Measurements from ENCODE around the gene PGAP2. TPM values are rescaled to one million over a fixed set of nuclear protein-coding genes. Genes with fewer than 3 reads are reported as not detected.

The PGAP2 gene
- total RNA-seq, 1 experiment from 2014 or later = 72.2 TPM

DNA sequence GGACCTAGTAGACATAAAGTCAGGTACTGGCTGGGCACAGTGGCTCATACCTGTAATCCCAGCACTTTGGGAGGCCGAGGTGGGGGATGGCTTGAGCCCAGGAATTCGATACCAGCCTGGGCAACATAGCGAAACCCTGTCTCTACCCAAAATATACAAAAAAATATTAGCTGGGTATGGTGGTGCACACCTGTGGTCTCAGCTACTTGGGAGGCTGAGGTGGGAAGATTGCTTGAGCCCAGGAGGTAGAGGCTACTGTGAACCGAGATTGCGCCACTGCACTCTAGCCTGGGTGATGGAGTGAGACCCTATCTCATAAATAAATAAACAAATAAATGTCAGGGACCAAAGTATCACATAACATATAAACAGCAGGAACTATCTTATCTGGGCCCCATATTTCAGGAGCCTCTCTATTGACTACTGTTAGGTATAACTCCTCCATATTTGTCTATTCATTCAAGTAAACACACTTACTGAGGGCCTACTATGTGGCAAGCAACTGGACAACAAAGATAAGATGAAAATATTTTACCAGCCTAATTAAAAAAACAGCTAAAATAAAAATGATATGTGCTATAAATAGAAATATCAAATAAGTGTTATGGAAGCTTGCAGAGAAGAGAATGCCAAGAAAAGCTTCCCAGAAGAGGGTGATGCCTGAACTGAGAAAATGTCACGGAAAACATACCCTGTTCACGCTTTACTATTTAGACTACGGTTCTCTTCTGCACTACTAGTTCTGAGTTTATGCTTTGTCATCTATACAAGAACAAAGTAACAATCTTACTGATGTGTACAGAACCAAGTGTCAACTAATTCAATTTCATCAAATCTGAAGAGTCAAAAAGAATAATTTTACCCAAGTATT lies 13.0 kb upstream of the PGAP2 start:
- intact Hi-C loops (cut with micrococcal nuclease; ENCODE audit: unreplicated experiment) = no loop called here
- in situ Hi-C loops (cut with HindIII; ENCODE audit: low pct_unique_long_range_greater_than_20kb, low sequenced_read_pairs) = no loop called here
- Histone ChIP-seq H3K4me3 (ENCODE audit: low read depth in 2 of 2, low read length in 2 of 2) (peak overlapping the region; percentile 73 to 89), H3K27ac (ENCODE audit: low read length) (peak overlapping the region; percentile 95), H3K27me3 (ENCODE audit: control insufficient read depth, insufficient read depth, low read length) (no peaks in the 10 kb centered on the region), H3K4me1 (ENCODE audit: control insufficient read depth, insufficient read depth, low read length) (peaks cover 10% of the 10 kb centered on the region), H3K9me3 (ENCODE audit: control insufficient read depth, insufficient read depth, low read depth, low read length) (no peaks in the 10 kb centered on the region), H3K36me3 (ENCODE audit: control insufficient read depth, insufficient read depth, low read length) (peaks cover 15% of the 10 kb centered on the region)
- TSS peak; percentile 89 for BruUV-seq (replicated peaks)
- no peak for DNase-seq (ENCODE audit: low read depth, low spot score)
- ATAC-seq = no peak
- ChIA-PET CTCF (interaction anchor here (1.4 kb wide), 1 partner anchor 14 kb away, joined by 5 read pairs; no protein-coding TSS in a partner anchor), POLR2A (interaction anchor here (0.6 to 1.2 kb wide), 2 partner anchors 19 to 110 kb away, joined by 3 read pairs; no protein-coding TSS in a partner anchor)
- no peak for TF ChIP-seq SIN3A (IDR thresholded peaks at IDR 0.05; ENCODE audit: borderline replicate concordance, insufficient read depth, low read depth, low read length)
- TF ChIP-seq POLR2AphosphoS5 (IDR thresholded peaks at IDR 0.05; ENCODE audit: low read depth, low read length) = 0 out of 2 replicates have a peak, but pooled peaks have one; percentile 42
- TF ChIP-seq, protein P1, sequence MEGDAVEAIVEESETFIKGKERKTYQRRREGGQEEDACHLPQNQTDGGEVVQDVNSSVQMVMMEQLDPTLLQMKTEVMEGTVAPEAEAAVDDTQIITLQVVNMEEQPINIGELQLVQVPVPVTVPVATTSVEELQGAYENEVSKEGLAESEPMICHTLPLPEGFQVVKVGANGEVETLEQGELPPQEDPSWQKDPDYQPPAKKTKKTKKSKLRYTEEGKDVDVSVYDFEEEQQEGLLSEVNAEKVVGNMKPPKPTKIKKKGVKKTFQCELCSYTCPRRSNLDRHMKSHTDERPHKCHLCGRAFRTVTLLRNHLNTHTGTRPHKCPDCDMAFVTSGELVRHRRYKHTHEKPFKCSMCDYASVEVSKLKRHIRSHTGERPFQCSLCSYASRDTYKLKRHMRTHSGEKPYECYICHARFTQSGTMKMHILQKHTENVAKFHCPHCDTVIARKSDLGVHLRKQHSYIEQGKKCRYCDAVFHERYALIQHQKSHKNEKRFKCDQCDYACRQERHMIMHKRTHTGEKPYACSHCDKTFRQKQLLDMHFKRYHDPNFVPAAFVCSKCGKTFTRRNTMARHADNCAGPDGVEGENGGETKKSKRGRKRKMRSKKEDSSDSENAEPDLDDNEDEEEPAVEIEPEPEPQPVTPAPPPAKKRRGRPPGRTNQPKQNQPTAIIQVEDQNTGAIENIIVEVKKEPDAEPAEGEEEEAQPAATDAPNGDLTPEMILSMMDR (IDR thresholded peaks at IDR 0.05) = no peak

DNA sequence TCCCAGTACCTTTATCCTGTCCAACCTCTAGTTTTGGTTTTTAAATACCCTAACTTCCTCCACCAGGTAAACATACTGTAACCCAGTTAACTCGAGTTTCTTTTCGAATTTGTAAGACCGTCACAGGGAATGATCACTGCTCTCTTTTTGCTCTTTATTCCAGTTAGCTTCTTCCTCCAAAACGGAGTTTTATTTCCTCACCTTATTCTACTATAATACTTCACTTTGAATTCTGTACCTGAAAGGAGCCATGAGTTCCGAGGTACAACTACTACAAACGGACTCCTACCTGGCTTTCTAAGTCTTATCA lies 12.4 kb upstream of the PGAP2 start:
- no peaks in the 10 kb centered on the region for H3K27me3 ChIP-seq (ENCODE audit: control insufficient read depth, insufficient read depth, low read length)
- CTCF ChIA-PET = interaction anchor here (1.4 kb wide), 1 partner anchor 13 kb away, joined by 5 read pairs; no protein-coding TSS in a partner anchor
- TF ChIP-seq, protein P1 (IDR thresholded peaks at IDR 0.05) = no peak
- TF ChIP-seq POLR2AphosphoS5 (IDR thresholded peaks at IDR 0.05; ENCODE audit: low read depth, low read length) (0 out of 2 replicates have a peak, but pooled peaks have one; percentile 14), TCF7L2 (IDR thresholded peaks at IDR 0.05; ENCODE audit: low read depth, low read length) (no peak), SIN3A (IDR thresholded peaks at IDR 0.05; ENCODE audit: borderline replicate concordance, insufficient read depth, low read depth, low read length) (no peak)
- TF ChIP-seq, protein P2, sequence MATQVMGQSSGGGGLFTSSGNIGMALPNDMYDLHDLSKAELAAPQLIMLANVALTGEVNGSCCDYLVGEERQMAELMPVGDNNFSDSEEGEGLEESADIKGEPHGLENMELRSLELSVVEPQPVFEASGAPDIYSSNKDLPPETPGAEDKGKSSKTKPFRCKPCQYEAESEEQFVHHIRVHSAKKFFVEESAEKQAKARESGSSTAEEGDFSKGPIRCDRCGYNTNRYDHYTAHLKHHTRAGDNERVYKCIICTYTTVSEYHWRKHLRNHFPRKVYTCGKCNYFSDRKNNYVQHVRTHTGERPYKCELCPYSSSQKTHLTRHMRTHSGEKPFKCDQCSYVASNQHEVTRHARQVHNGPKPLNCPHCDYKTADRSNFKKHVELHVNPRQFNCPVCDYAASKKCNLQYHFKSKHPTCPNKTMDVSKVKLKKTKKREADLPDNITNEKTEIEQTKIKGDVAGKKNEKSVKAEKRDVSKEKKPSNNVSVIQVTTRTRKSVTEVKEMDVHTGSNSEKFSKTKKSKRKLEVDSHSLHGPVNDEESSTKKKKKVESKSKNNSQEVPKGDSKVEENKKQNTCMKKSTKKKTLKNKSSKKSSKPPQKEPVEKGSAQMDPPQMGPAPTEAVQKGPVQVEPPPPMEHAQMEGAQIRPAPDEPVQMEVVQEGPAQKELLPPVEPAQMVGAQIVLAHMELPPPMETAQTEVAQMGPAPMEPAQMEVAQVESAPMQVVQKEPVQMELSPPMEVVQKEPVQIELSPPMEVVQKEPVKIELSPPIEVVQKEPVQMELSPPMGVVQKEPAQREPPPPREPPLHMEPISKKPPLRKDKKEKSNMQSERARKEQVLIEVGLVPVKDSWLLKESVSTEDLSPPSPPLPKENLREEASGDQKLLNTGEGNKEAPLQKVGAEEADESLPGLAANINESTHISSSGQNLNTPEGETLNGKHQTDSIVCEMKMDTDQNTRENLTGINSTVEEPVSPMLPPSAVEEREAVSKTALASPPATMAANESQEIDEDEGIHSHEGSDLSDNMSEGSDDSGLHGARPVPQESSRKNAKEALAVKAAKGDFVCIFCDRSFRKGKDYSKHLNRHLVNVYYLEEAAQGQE (IDR thresholded peaks at IDR 0.05; ENCODE audit: insufficient read depth in 1 of 2, low read depth in 2 of 2, low read length in 1 of 2) = no peak
- peak overlapping the region; percentile 95 for H3K27ac ChIP-seq (ENCODE audit: low read length)
- peak overlapping the region; percentile 73 to 89 for H3K4me3 ChIP-seq (ENCODE audit: low read depth in 2 of 2, low read length in 2 of 2)
- intact Hi-C loops (cut with micrococcal nuclease; ENCODE audit: unreplicated experiment) = no loop called here
- H3K4me1 ChIP-seq (ENCODE audit: control insufficient read depth, insufficient read depth, low read length) = peaks cover 10% of the 10 kb centered on the region
- ATAC-seq (no peak), DNase-seq (ENCODE audit: low read depth, low spot score) (no peak)
- in situ Hi-C loops (cut with HindIII; ENCODE audit: low pct_unique_long_range_greater_than_20kb, low sequenced_read_pairs) = no loop called here
- H3K36me3 ChIP-seq (ENCODE audit: control insufficient read depth, insufficient read depth, low read length) = peaks cover 13% of the 10 kb centered on the region
- no peaks in the 10 kb centered on the region for H3K9me3 ChIP-seq (ENCODE audit: control insufficient read depth, insufficient read depth, low read depth, low read length)
- no TSS peak for BruUV-seq (replicated peaks)
- POLR2A ChIA-PET = interaction anchor here (0.6 to 1.0 kb wide), 2 partner anchors 15 to 40 kb away, joined by 3 to 27 read pairs; no protein-coding TSS in a partner anchor

Data from Panc1 (cell line).